Parathyroid adenoma (tissue), 2 donors: ENCODE measurements around the gene DDX17.

Source experiments
- H2AFZ ChIP-seq: fragments of 300-600 bp; sonication (generic); one replicate; pipeline ENCODE4 v1.7.0; 2017; ENCODE audit warnings: antibody characterized with exemption, mild to moderate bottlenecking
- H3K27ac ChIP-seq: fragments of 300-600 bp; sonication (generic); one replicate; pipeline ENCODE4 v1.7.0; 2017
- H3K27me3 ChIP-seq: fragments of 300-600 bp; sonication (generic); one replicate; pipeline ENCODE4 v1.7.0; 2017; ENCODE audit warnings: low read length; ENCODE audit not compliant: control insufficient read depth, insufficient read depth
- H3K36me3 ChIP-seq: fragments of 300-600 bp; sonication (generic); one replicate; pipeline ENCODE4 v1.7.0; 2017; ENCODE audit warnings: low read length; ENCODE audit not compliant: control insufficient read depth, insufficient read depth
- H3K4me1 ChIP-seq: fragments of 300-600 bp; sonication (generic); one replicate; pipeline ENCODE4 v1.7.0; 2017; ENCODE audit warnings: control low read depth
- H3K4me2 ChIP-seq: fragments of 300-600 bp; sonication (generic); one replicate; pipeline ENCODE4 v1.7.0; 2017; ENCODE audit warnings: low read length
- H3K4me3 ChIP-seq: fragments of 300-600 bp; sonication (generic); one replicate; pipeline ENCODE4 v1.7.0; 2017; ENCODE audit warnings: low read depth, low read length
- H3K79me2 ChIP-seq: fragments of 300-600 bp; sonication (generic); one replicate; pipeline ENCODE4 v1.7.0; 2017; ENCODE audit warnings: control low read depth
- H3K9ac ChIP-seq: fragments of 300-600 bp; sonication (generic); one replicate; pipeline ENCODE4 v1.7.0; 2017; ENCODE audit warnings: mild to moderate bottlenecking
- H3K9me3 ChIP-seq: fragments of 300-600 bp; sonication (generic); one replicate; pipeline ENCODE4 v1.7.0; 2017; ENCODE audit warnings: low read length; ENCODE audit not compliant: control insufficient read depth
- TF ChIP-seq, protein P1 (sequence below): fragments of 300-600 bp; sonication (generic); IDR thresholded peaks from one replicate; pipeline ENCODE4 v1.7.0; 2017; ENCODE audit warnings: antibody characterized with exemption, mild to moderate bottlenecking
- donor health status: primary hyperparathyroidism.

DDX17 gene

DNA sequence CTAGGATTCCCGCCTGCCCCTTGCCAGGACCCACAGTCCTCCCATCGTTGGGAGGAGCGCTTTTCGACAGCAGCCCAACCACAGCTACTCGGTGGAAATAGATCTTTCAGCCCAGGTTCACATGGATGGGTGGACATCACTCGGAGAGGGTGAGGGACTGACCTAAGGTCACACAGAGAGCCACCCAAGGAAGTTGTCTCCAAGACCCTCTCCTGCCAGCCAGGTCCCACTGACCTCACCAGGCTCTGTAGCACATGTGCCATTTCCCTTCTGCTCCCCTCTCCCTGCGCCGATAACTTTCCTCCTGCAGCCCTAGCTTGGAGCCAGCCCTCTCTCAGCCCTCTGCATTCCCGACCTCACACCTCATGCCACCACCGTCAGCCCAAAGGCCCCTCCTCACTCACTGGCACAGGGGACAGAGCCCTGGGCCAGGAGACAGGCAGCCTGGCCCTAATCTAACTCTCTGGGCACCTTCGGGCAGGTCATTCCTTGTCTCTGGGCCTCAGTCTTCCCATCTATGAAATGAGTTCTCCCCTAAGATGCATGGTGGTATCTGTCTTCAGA, 55.8 kb downstream of the DDX17 start:
- Histone ChIP-seq H3K9me3 (no peaks in the 10 kb centered on the region), H3K9ac (no peak overlapping the region), H3K79me2 (no peaks in the 10 kb centered on the region), H3K4me1 (no peaks in the 10 kb centered on the region), H3K4me2 (no peak overlapping the region), H3K27ac (no peak overlapping the region), H3K4me3 (no peak overlapping the region), H3K27me3 (no peaks in the 10 kb centered on the region), H2AFZ (no peak overlapping the region), H3K36me3 (no peaks in the 10 kb centered on the region)
- TF ChIP-seq, protein P1, sequence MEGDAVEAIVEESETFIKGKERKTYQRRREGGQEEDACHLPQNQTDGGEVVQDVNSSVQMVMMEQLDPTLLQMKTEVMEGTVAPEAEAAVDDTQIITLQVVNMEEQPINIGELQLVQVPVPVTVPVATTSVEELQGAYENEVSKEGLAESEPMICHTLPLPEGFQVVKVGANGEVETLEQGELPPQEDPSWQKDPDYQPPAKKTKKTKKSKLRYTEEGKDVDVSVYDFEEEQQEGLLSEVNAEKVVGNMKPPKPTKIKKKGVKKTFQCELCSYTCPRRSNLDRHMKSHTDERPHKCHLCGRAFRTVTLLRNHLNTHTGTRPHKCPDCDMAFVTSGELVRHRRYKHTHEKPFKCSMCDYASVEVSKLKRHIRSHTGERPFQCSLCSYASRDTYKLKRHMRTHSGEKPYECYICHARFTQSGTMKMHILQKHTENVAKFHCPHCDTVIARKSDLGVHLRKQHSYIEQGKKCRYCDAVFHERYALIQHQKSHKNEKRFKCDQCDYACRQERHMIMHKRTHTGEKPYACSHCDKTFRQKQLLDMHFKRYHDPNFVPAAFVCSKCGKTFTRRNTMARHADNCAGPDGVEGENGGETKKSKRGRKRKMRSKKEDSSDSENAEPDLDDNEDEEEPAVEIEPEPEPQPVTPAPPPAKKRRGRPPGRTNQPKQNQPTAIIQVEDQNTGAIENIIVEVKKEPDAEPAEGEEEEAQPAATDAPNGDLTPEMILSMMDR = no peak

DNA sequence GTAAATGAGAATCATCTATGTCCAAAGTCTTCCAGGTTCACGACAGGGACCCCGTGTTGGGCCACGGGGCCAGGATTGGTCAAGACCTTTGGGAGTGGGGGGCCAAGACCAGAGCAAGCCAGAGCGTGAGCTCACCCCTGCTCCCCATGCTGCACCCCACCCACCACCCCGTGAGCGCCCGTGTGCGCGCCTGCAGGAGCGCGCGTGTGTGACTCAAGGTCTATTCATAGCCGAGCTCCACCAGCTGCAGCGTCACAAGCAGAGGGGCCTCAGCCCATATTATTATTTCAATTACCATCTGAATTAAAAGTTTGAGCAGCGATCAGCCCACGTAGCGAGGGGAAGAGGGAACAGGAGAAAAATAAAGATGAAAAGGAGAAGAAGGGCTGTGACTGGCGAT, 56.3 kb downstream of the DDX17 start:
- Histone ChIP-seq H3K9me3 (no peaks in the 10 kb centered on the region), H3K4me3 (no peak overlapping the region), H3K9ac (no peak overlapping the region), H3K79me2 (no peaks in the 10 kb centered on the region), H3K27ac (no peak overlapping the region), H2AFZ (no peak overlapping the region), H3K4me1 (no peaks in the 10 kb centered on the region), H3K36me3 (no peaks in the 10 kb centered on the region), H3K4me2 (no peak overlapping the region), H3K27me3 (no peaks in the 10 kb centered on the region)
- TF ChIP-seq, protein P1 = no peak

DNA sequence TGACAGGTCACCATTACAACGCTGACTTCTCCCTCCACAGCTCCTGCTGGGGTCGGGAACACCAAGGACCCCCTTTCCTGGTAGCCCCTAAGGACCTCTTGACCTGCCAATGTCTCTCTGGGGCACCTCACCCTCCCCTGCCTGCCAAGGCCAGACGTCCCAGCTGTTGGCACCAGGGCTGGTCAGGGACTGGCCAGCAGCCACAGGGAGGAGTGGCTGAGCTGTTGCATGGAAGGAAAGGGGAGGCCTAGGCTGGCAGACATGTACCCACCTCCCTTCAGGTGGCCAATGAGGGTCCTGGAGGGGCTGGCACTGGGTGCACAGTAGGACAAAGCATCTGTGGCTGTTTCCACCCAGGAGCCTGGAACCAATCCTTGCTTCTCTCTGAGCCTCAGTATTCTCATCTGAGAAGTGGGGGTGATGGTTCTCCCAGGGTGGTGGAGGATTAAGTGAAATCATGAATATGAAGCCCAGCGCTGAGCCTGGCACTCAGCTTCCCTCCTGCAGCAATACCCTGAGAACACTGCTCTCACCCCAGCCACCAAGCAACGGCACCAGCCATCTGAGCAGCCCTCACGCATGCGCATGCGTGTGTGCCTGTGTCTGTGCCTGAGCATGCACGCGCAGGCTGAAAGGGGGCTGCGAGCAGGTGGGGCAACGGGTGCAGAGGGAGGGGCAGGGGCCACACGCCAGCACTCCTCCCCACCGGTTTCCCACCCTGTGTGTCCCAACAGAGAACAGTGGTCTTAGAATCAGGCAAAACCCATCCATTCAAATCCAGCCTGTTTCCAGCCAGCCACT, 57.0 kb downstream of the DDX17 start:
- Histone ChIP-seq H3K27ac (no peak overlapping the region), H3K36me3 (no peaks in the 10 kb centered on the region), H3K27me3 (no peaks in the 10 kb centered on the region), H3K9me3 (no peaks in the 10 kb centered on the region), H3K4me2 (no peak overlapping the region), H3K4me1 (no peaks in the 10 kb centered on the region), H3K79me2 (no peaks in the 10 kb centered on the region), H3K4me3 (no peak overlapping the region), H2AFZ (no peak overlapping the region), H3K9ac (no peak overlapping the region)
- TF ChIP-seq, protein P1 = no peak

DNA sequence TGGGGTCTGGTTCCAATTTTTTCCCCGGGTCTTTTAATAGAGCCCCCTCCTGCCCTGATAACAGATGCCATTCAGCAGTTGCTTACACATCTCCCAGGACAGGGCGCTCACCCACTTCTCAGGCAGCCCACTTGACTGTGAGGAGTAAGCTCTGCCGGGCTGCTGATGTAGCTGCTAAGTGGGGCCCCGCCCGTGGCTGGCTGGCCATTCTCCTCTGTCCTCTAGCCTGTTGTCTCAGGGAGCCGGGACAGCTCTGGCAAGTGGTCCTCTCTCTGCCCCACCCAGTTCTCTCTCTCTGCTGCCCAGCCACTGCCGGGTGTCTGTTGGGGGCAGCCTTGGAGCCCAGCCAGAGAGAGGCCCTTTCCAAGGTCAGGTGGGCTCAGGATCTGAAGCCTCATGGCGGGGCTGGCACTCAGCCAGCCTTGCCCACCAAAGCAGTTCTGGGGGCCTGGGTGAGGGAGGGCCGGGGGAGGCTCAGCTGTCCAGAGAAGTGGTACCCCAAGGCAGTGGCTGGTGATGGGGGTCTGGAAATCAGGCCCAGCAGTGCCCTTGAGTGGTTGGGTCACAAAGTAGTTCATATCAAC, 60.0 kb downstream of the DDX17 start:
- H3K27me3 ChIP-seq = no peaks in the 10 kb centered on the region
- no peaks in the 10 kb centered on the region for H3K79me2 ChIP-seq
- H3K4me1 ChIP-seq = no peaks in the 10 kb centered on the region
- H2AFZ ChIP-seq = no peak overlapping the region
- H3K9ac ChIP-seq = no peak overlapping the region
- no peak overlapping the region for H3K4me2 ChIP-seq
- no peaks in the 10 kb centered on the region for H3K9me3 ChIP-seq
- TF ChIP-seq, protein P1 = no peak
- no peaks in the 10 kb centered on the region for H3K36me3 ChIP-seq
- no peak overlapping the region for H3K4me3 ChIP-seq
- no peak overlapping the region for H3K27ac ChIP-seq
